GM23248 (cell line): ENCODE measurements around the gene JUN.

Source experiments
- EZH2 ChIP-seq: fragments of 200-600 bp; sonication (generic); IDR thresholded peaks from 2 replicates; pipeline ENCODE4 v1.6.1; 2018; ENCODE audit warnings: antibody characterized with exemption, mild to moderate bottlenecking; ENCODE audit not compliant: insufficient read depth, poor library complexity, severe bottlenecking
- EZH2phosphoT487 ChIP-seq: fragments of 200-600 bp; sonication (generic); IDR thresholded peaks from 2 replicates; pipeline ENCODE4 v1.6.1; 2018; ENCODE audit warnings: antibody characterized with exemption, moderate library complexity, mild to moderate bottlenecking, low read depth; ENCODE audit not compliant: insufficient read depth

DNA sequence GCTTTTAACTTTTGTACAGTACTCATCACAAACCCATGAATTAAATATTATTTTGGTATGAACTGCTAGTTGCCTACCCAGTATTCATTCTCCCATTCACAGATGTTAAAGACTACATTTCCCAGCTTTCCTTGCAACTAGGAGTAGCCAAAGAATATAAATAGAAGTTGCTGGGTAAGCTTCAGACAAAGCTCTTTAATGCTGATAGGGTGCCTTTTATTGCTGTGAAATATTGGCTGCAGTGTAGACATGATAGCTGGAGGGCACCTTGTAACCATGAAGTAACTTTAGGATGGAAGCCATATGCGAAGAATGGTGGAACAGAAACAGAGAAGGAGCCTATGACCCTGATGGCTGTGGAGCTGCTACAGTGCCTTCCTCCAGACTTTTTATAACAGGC is 16.7 kb downstream of the JUN start:
- no peak for TF ChIP-seq EZH2
- TF ChIP-seq EZH2phosphoT487: no peak
